OCI-M2 (cell line): ENCODE measurements around the gene TRPV4.

Source experiments
- DNase-seq: peaks from one replicate; lab custom pipeline; 2025; ENCODE audit not compliant: unreplicated experiment; lab: John Stamatoyannopoulos, UW

The TRPV4 gene

GRCh38 chr12:109829667-109830066 lies 3.5 kb downstream of the TRPV4 start:
- no peak for DNase-seq

- DNase-seq, result no peak
These were observed 4.3 kb downstream of the TRPV4 start for GRCh38 chr12:109828754-109829511.

GRCh38 chr12:109827566-109828550 lies 5.3 kb downstream of the TRPV4 start:
- no peak for DNase-seq

GRCh38 chr12:109827080-109827479 lies 6.1 kb downstream of the TRPV4 start:
- DNase-seq, result no peak

GRCh38 chr12:109824731-109825130 lies 8.5 kb downstream of the TRPV4 start:
- DNase-seq, result no peak

GRCh38 chr12:109822951-109823411 lies 10.2 kb downstream of the TRPV4 start:
- DNase-seq, result no peak

- no peak for DNase-seq
These were observed 10.8 kb downstream of the TRPV4 start for GRCh38 chr12:109822416-109822815.

GRCh38 chr12:109821968-109822367 lies 11.2 kb downstream of the TRPV4 start:
- no peak for DNase-seq

GRCh38 chr12:109820816-109821381 lies 12.3 kb downstream of the TRPV4 start:
- no peak for DNase-seq

GRCh38 chr12:109818905-109819500 lies 14.2 kb downstream of the TRPV4 start:
- DNase-seq, result no peak

- DNase-seq, result no peak
These were observed 14.9 kb downstream of the TRPV4 start for GRCh38 chr12:109818253-109818652.

GRCh38 chr12:109817627-109818231 lies 15.5 kb downstream of the TRPV4 start:
- DNase-seq, result no peak

- DNase-seq, result no peak
These were observed 16.3 kb downstream of the TRPV4 start for GRCh38 chr12:109816870-109817269.

GRCh38 chr12:109815757-109816617 lies 17.2 kb downstream of the TRPV4 start:
- DNase-seq, result no peak

GRCh38 chr12:109815225-109815624 lies 18.0 kb downstream of the TRPV4 start:
- no peak for DNase-seq

GRCh38 chr12:109814600-109815150 lies 18.5 kb downstream of the TRPV4 start:
- no peak for DNase-seq

- no peak for DNase-seq
These were observed 19.3 kb downstream of the TRPV4 start for GRCh38 chr12:109813810-109814416.

GRCh38 chr12:109811624-109811995 lies 21.6 kb downstream of the TRPV4 start:
- DNase-seq, result no peak
